ENCODE measurements around the gene FOXO1. TPM values are rescaled to one million over a fixed set of nuclear protein-coding genes. Genes with fewer than 3 reads are reported as not detected.

Gene FOXO1
- total RNA-seq, 2 experiments from 2014 or later: 31.6 to 32.2 TPM

DNA sequence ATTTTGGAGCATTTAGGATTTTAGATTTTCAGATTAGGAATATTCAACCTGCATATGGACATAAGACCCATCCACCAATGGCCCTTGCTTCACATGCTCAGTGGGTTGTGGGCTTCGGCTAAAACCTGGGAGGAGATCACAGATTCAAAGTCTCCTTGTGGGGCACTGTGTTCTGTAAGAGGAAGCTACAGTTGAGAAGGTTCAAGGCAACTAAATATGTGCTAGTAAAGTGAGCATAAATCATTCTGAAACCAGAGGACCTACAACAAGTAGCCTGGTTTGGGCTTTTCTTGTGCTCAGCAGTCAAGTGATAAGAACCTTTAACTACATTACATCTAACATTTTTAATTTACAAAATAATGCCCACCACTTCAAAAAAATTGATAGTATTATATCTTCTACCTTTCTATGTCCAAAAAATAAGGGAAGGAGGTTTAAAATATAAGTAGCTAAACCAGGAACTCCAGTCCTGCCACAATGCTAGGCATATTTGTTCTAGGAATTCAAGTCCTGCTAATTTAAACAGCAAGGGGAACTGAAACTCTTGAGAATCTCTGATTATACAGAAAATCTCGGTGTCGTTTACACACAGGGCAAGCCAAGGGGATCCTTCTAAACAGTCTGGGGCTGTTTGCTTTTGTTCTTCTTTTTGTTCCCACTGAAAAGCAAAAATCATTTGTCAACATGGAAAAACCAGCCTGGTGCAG is 36.6 kb downstream of the FOXO1 start:
- H3K36me3 Mint-ChIP-seq (ENCODE audit: low read depth): peaks cover 31% of the 10 kb centered on the region
- H3K4me3 Mint-ChIP-seq: no peak overlapping the region
- peak overlapping the region; percentile 58 for H3K27ac Mint-ChIP-seq
- peaks cover 69% of the 10 kb centered on the region for H3K4me1 Mint-ChIP-seq
- H3K9me3 Mint-ChIP-seq: no peaks in the 10 kb centered on the region
- CTCF ChIA-PET: interaction anchor here (0.9 to 1.0 kb wide), 2 partner anchors 16 to 23 kb away, joined by 3 to 5 read pairs; no protein-coding TSS in a partner anchor
- DNase-seq: no peak
- H3K27me3 Mint-ChIP-seq: no peaks in the 10 kb centered on the region
- POLR2A ChIA-PET: interaction anchor here (0.7 to 3.3 kb wide), 5 partner anchors 12 to 34 kb away, joined by 3 to 26 read pairs (median 4); no protein-coding TSS in a partner anchor

- Mint-ChIP-seq H3K9me3 (no peaks in the 10 kb centered on the region), H3K36me3 (ENCODE audit: low read depth) (peaks cover 44% of the 10 kb centered on the region), H3K4me3 (no peak overlapping the region), H3K27ac (no peak overlapping the region), H3K27me3 (no peaks in the 10 kb centered on the region), H3K4me1 (peaks cover 79% of the 10 kb centered on the region)
- DNase-seq: no peak
- ChIA-PET CTCF (no interaction called here), POLR2A (no interaction called here)
These were observed 39.5 kb downstream of the FOXO1 start for GRCh38 chr13:40626977-40627376.

DNA sequence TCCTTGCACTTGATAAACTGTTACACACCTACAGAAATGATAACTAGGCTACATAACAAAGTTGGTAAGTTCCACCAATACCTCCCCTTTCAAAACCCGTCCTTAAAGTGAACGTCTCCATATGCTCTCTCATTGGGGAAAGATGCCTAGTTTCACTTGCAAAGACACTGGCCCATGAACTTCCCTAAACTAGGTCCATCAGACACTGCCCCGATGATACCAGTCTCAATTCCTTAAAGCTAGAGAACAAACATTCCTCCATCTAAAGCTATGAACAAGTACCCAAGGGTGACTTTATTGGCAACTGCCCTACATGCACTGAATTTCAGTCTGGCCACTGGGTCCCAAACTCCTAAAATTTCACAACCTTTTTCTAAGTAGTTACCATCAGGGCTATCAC is 39.9 kb downstream of the FOXO1 start:
- Mint-ChIP-seq H3K36me3 (ENCODE audit: low read depth) (peaks cover 41% of the 10 kb centered on the region), H3K27ac (no peak overlapping the region)

DNA sequence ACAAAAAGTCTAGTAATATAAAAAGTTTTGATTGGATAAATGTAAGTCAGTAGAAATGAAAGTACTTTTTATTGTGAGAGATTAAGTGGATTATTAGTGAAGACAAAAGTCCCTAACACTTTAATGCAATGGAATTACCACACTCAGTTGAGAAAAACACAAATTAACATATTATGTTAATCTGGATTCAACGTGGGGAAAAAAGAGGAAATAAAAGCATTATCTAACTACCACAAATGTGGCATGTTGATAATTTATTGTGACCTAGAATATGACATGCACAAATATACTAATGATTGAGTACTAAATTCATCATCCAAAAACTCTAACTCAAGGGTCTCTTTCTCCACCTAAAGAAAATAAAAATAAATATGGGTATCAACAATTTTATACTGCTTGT is 41.5 kb downstream of the FOXO1 start:
- Mint-ChIP-seq H3K9me3 (peaks cover 1% of the 10 kb centered on the region), H3K36me3 (ENCODE audit: low read depth) (peaks cover 42% of the 10 kb centered on the region), H3K27ac (no peak overlapping the region), H3K27me3 (no peaks in the 10 kb centered on the region), H3K4me1 (peaks cover 69% of the 10 kb centered on the region), H3K4me3 (no peak overlapping the region)
- no peak for DNase-seq
- ChIA-PET CTCF (no interaction called here), POLR2A (no interaction called here)

More for the DNA sequence above, 39.9 kb downstream of the FOXO1 start:
- Mint-ChIP-seq H3K4me3 (no peak overlapping the region), H3K4me1 (peaks cover 76% of the 10 kb centered on the region), H3K9me3 (no peaks in the 10 kb centered on the region), H3K27me3 (no peaks in the 10 kb centered on the region)
- POLR2A ChIA-PET: no interaction called here
- CTCF ChIA-PET: no interaction called here
- no peak for DNase-seq

GRCh38 chr13:40624383-40624782 is 42.1 kb downstream of the FOXO1 start:
- Mint-ChIP-seq H3K9me3 (peaks cover 5% of the 10 kb centered on the region), H3K36me3 (ENCODE audit: low read depth) (peaks cover 48% of the 10 kb centered on the region), H3K27me3 (no peaks in the 10 kb centered on the region), H3K4me1 (peaks cover 69% of the 10 kb centered on the region), H3K27ac (no peak overlapping the region), H3K4me3 (no peak overlapping the region)
- no peak for DNase-seq
- CTCF ChIA-PET: no interaction called here
- POLR2A ChIA-PET: interaction anchor here (0.6 kb wide), 1 partner anchor 29 kb away, joined by 3 read pairs; no protein-coding TSS in a partner anchor

GRCh38 chr13:40622761-40623160 is 43.7 kb downstream of the FOXO1 start:
- H3K27ac Mint-ChIP-seq: no peak overlapping the region
- no peak overlapping the region for H3K4me3 Mint-ChIP-seq

GRCh38 chr13:40622246-40622645 is 44.2 kb downstream of the FOXO1 start:
- Mint-ChIP-seq H3K27ac (no peak overlapping the region), H3K36me3 (ENCODE audit: low read depth) (peaks cover 52% of the 10 kb centered on the region), H3K9me3 (peaks cover 5% of the 10 kb centered on the region), H3K4me3 (no peak overlapping the region), H3K27me3 (no peaks in the 10 kb centered on the region), H3K4me1 (peaks cover 78% of the 10 kb centered on the region)
- ChIA-PET CTCF (interaction anchor here (0.7 kb wide), 1 partner anchor 61 kb away, joined by 3 read pairs; no protein-coding TSS in a partner anchor), POLR2A (interaction anchor here (0.6 to 13.0 kb wide), 3 partner anchors 9 to 225 kb away, joined by 3 to 140 read pairs (median 3); partner anchors contain the start of gene FOXO1)
- DNase-seq: no peak

More at GRCh38 chr13:40622761-40623160, 43.7 kb downstream of the FOXO1 start:
- Mint-ChIP-seq H3K9me3 (peaks cover 5% of the 10 kb centered on the region), H3K36me3 (ENCODE audit: low read depth) (peaks cover 50% of the 10 kb centered on the region), H3K27me3 (no peaks in the 10 kb centered on the region), H3K4me1 (peaks cover 74% of the 10 kb centered on the region)
- POLR2A ChIA-PET: interaction anchor here (13.0 kb wide), 1 partner anchor 42 kb away, joined by 140 read pairs; the partner anchor contains the start of gene FOXO1
- CTCF ChIA-PET: interaction anchor here (0.7 kb wide), 1 partner anchor 61 kb away, joined by 3 read pairs; no protein-coding TSS in a partner anchor
- no peak for DNase-seq

DNA sequence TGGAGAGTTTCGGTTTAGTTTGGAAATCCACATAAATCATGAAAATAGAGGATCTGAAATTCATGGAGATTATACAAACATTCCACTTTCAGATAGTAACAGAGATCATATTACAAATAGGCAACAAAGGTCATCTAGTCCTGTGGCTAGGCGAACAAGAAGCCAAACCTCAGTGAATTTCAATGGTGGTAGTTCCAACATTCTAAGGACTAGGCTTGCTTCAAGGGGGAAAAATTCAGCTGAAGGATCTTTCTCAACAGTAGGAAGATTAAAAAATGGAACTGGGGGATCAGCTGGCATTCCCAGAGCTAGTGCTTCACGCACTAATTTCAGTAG is 47.0 kb downstream of the FOXO1 start:
- Mint-ChIP-seq H3K9me3 (peaks cover 5% of the 10 kb centered on the region), H3K4me1 (peaks cover 81% of the 10 kb centered on the region), H3K27ac (no peak overlapping the region), H3K4me3 (no peak overlapping the region), H3K27me3 (no peaks in the 10 kb centered on the region), H3K36me3 (ENCODE audit: low read depth) (peaks cover 52% of the 10 kb centered on the region)
- DNase-seq: no peak
- POLR2A ChIA-PET: interaction anchor here (1.1 to 13.0 kb wide), 3 partner anchors 22 to 45 kb away, joined by 3 to 140 read pairs (median 4); partner anchors contain the start of gene FOXO1
- CTCF ChIA-PET: no interaction called here

DNA sequence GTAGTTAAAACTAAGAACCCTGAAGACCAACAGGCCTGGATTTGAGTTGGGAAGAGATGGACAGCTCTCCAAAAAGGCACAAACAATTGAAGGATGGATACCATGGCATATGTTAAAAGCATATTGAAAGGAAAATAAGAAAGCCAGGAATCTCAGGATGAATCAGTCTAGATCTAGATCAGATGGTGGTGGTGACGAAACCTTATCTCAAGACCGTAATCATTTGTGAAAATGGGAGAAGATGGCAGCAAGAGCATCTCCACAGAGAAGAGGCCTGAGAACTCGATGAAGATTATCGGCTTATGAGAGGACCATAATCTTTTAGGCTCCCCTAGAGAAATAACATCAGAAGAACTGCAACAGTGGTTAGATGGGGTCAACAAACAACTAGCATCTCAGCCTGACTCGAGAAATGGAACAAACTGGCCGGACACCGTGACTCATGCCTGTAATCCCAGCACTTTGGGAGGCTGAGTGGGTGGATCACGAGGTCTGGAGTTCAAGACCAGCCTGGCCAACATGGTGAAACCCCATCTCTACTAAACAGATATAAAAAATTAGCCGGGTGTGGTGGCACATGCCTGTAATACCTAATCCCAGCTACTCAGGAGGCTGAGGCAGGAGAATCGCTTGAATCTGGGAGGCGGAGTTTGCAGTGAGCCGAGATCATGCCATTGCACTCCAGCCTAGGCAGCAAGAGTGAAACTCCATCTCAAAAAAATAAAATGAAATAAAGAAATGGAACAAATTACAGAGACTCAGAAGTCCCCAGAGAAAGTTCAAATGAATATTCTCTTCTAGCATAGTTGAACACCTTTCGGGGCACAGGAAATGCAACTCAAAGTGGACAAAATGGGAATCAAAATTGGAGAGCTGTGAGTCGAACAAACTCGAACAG is 47.6 kb downstream of the FOXO1 start:
- ChIA-PET CTCF (interaction anchor here (0.6 kb wide), 1 partner anchor 17 kb away, joined by 3 read pairs; no protein-coding TSS in a partner anchor), POLR2A (interaction anchor here (1.1 to 13.0 kb wide), 3 partner anchors 23 to 46 kb away, joined by 3 to 140 read pairs (median 4); partner anchors contain the start of gene FOXO1)
- no peaks in the 10 kb centered on the region for H3K27me3 Mint-ChIP-seq
- H3K4me3 Mint-ChIP-seq: no peak overlapping the region
- H3K36me3 Mint-ChIP-seq (ENCODE audit: low read depth): peaks cover 51% of the 10 kb centered on the region
- H3K4me1 Mint-ChIP-seq: peaks cover 83% of the 10 kb centered on the region
- H3K9me3 Mint-ChIP-seq: peaks cover 5% of the 10 kb centered on the region
- DNase-seq: no peak
- H3K27ac Mint-ChIP-seq: peak overlapping the region; percentile 3

- H3K27ac Mint-ChIP-seq: no peak overlapping the region
- peaks cover 44% of the 10 kb centered on the region for H3K36me3 Mint-ChIP-seq (ENCODE audit: low read depth)
- ChIA-PET CTCF (interaction anchor here (0.6 kb wide), 1 partner anchor 16 kb away, joined by 3 read pairs; no protein-coding TSS in a partner anchor), POLR2A (interaction anchor here (1.0 to 13.0 kb wide), 2 partner anchors 35 to 47 kb away, joined by 3 to 140 read pairs; partner anchors contain the start of gene FOXO1)
- peaks cover 5% of the 10 kb centered on the region for H3K9me3 Mint-ChIP-seq
- no peak overlapping the region for H3K4me3 Mint-ChIP-seq
- no peaks in the 10 kb centered on the region for H3K27me3 Mint-ChIP-seq
- DNase-seq: no peak
- H3K4me1 Mint-ChIP-seq: peaks cover 85% of the 10 kb centered on the region
These were observed 48.6 kb downstream of the FOXO1 start for GRCh38 chr13:40617801-40618356.

DNA sequence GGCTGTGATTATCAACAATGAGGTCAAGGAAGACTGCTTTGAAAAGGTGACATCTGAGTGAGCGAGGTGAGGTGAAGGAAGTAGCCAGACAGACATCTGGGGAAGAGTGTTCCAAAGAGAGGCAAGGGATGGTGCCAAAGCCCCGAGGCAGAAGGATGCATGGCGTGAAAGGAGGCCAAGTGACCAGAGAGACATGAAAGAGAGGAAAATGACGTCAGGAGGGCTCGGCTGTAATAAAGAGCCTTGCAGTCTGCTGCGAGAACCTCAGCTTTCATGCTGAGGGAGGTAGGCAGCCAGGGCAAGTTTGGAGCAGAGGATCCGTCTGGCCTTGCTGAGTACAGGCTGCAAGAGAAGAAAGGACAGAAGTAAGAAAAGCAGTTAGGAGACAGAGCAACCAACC is 50.8 kb downstream of the FOXO1 start:
- no peak for DNase-seq
- POLR2A ChIA-PET: interaction anchor here (1.0 to 13.0 kb wide), 2 partner anchors 14 to 49 kb away, joined by 3 to 140 read pairs; partner anchors contain the start of gene FOXO1
- H3K27me3 Mint-ChIP-seq: no peaks in the 10 kb centered on the region
- H3K27ac Mint-ChIP-seq: peak overlapping the region; percentile 62
- CTCF ChIA-PET: interaction anchor here (0.8 kb wide), 1 partner anchor 162 kb away, joined by 3 read pairs; no protein-coding TSS in a partner anchor
- peaks cover 96% of the 10 kb centered on the region for H3K4me1 Mint-ChIP-seq
- H3K4me3 Mint-ChIP-seq: peak overlapping the region; percentile 2
- H3K9me3 Mint-ChIP-seq: peaks cover 5% of the 10 kb centered on the region
- peaks cover 42% of the 10 kb centered on the region for H3K36me3 Mint-ChIP-seq (ENCODE audit: low read depth)

GRCh38 chr13:40613914-40614313 is 52.5 kb downstream of the FOXO1 start:
- Mint-ChIP-seq H3K9me3 (no peaks in the 10 kb centered on the region), H3K36me3 (ENCODE audit: low read depth) (peaks cover 36% of the 10 kb centered on the region), H3K4me1 (peaks cover 91% of the 10 kb centered on the region), H3K4me3 (peak overlapping the region; percentile 76), H3K27me3 (no peaks in the 10 kb centered on the region), H3K27ac (peak overlapping the region; percentile 99)
- DNase-seq: no peak
- POLR2A ChIA-PET: interaction anchor here (0.6 to 13.0 kb wide), 20 partner anchors 9 to 426 kb away, joined by 3 to 140 read pairs (median 7); partner anchors contain the start of gene FOXO1
- CTCF ChIA-PET: interaction anchor here (0.6 to 2.9 kb wide), 5 partner anchors 16 to 68 kb away, joined by 3 to 11 read pairs (median 5); partner anchors contain the start of gene FOXO1
